ENCODE results near the gene TAT.

TAT gene

GRCh38 chr16:71576971-71577370, at the start of gene TAT:
Gene TAT (minus strand): TSS chr16:71577092. CDS start chr16:71576415, 677 bp downstream.
- H3K36me3 ChIP-seq (replicated peaks), result no peaks in the 10 kb centered on the region
- in situ Hi-C loops (cut with HindIII; ENCODE audit: low pct_ligation_motif_present, low sequenced_read_pairs), result no loop called here
- TF ChIP-seq CTCF (IDR thresholded peaks at IDR 0.05; ENCODE audit: low read depth, low read length, missing control alignments), result no peak

GRCh38 chr16:71626018-71626857, 49.3 kb upstream of the TAT start, which contains the start of gene MARVELD3:
Gene MARVELD3 (plus strand): TSS chr16:71626184. CDS start chr16:71626230, 46 bp downstream.
- H3K36me3 ChIP-seq (replicated peaks), result no peaks in the 10 kb centered on the region
- in situ Hi-C loops (cut with HindIII; ENCODE audit: low pct_ligation_motif_present, low sequenced_read_pairs), result no loop called here
- H3K4me3 ChIP-seq (ENCODE audit: low read depth, low read length), result peak within 1 kb of the TSS; percentile 27
- DNase-seq, result no peak
- TF ChIP-seq CTCF (IDR thresholded peaks at IDR 0.05; ENCODE audit: low read depth, low read length, missing control alignments), result no peak
- peaks cover 17% of the 10 kb centered on the region for H3K27me3 ChIP-seq (replicated peaks)
- H3K27ac ChIP-seq, result no peak within 1 kb of the TSS

More at GRCh38 chr16:71576971-71577370, at the start of gene TAT:
- DNase-seq, result no peak
- no peak within 1 kb of the TSS for H3K4me3 ChIP-seq (ENCODE audit: low read depth, low read length)
- H3K27ac ChIP-seq, result no peak within 1 kb of the TSS
- H3K27me3 ChIP-seq (replicated peaks), result no peaks in the 10 kb centered on the region

GRCh38 chr16:71625113-71625850, 48.4 kb upstream of the TAT start:
- H3K27me3 ChIP-seq (replicated peaks), result peaks cover 17% of the 10 kb centered on the region

GRCh38 chr16:71623597-71623996, 46.7 kb upstream of the TAT start:
- no peak for TF ChIP-seq CTCF (IDR thresholded peaks at IDR 0.05; ENCODE audit: low read depth, low read length, missing control alignments)
- peaks cover 17% of the 10 kb centered on the region for H3K27me3 ChIP-seq (replicated peaks)
- DNase-seq, result no peak
- no peaks in the 10 kb centered on the region for H3K36me3 ChIP-seq (replicated peaks)
- in situ Hi-C loops (cut with HindIII; ENCODE audit: low pct_ligation_motif_present, low sequenced_read_pairs), result no loop called here
- no peak overlapping the region for H3K27ac ChIP-seq
- no peak overlapping the region for H3K4me3 ChIP-seq (ENCODE audit: low read depth, low read length)

More at GRCh38 chr16:71625113-71625850, 48.4 kb upstream of the TAT start:
- in situ Hi-C loops (cut with HindIII; ENCODE audit: low pct_ligation_motif_present, low sequenced_read_pairs), result no loop called here
- Histone ChIP-seq H3K36me3 (replicated peaks) (no peaks in the 10 kb centered on the region), H3K27ac (no peak overlapping the region), H3K4me3 (ENCODE audit: low read depth, low read length) (no peak overlapping the region)
- no peak for TF ChIP-seq CTCF (IDR thresholded peaks at IDR 0.05; ENCODE audit: low read depth, low read length, missing control alignments)
- no peak for DNase-seq

GRCh38 chr16:71622088-71622487, 45.2 kb upstream of the TAT start:
- in situ Hi-C loops (cut with HindIII; ENCODE audit: low pct_ligation_motif_present, low sequenced_read_pairs), result no loop called here
- H3K27ac ChIP-seq, result no peak overlapping the region

More at GRCh38 chr16:71622088-71622487, 45.2 kb upstream of the TAT start:
- Histone ChIP-seq H3K27me3 (replicated peaks) (peaks cover 16% of the 10 kb centered on the region), H3K4me3 (ENCODE audit: low read depth, low read length) (no peak overlapping the region), H3K36me3 (replicated peaks) (no peaks in the 10 kb centered on the region)
- TF ChIP-seq CTCF (IDR thresholded peaks at IDR 0.05; ENCODE audit: low read depth, low read length, missing control alignments), result no peak
- no peak for DNase-seq

All from brain microvascular endothelial cell (primary cell).